HepG2 (cell line): ENCODE measurements around the gene PPP1R13B. TPM values are rescaled to one million over a fixed set of nuclear protein-coding genes. Genes with fewer than 3 reads are reported as not detected.

Source experiments
- KIAA2018 ChIP-seq: sonication (generic); formaldehyde crosslinking; IDR thresholded peaks from 2 replicates; pipeline ENCODE4 v1.5.0; 2020; ENCODE audit warnings: mild to moderate bottlenecking, missing genetic modification reagents, borderline replicate concordance
- NFYB ChIP-seq: sonication (generic); formaldehyde crosslinking; IDR thresholded peaks from 2 replicates; pipeline ENCODE4 v1.4.0; 2020; ENCODE audit warnings: missing genetic modification reagents
- POGZ ChIP-seq: sonication (generic); formaldehyde crosslinking; IDR thresholded peaks from 2 replicates; pipeline ENCODE4 v1.4.0; 2020; ENCODE audit warnings: mild to moderate bottlenecking, missing genetic modification reagents
- RBFOX2 ChIP-seq: fragments of 200-400 bp; formaldehyde crosslinking; IDR thresholded peaks from 2 replicates; pipeline ENCODE4 v1.6.1; 2017; ENCODE audit warnings: low read depth, mild to moderate bottlenecking, low read length
- SAFB2 ChIP-seq: sonication (generic); formaldehyde crosslinking; IDR thresholded peaks from 2 replicates; pipeline ENCODE4 v1.5.1; 2020; ENCODE audit warnings: missing genetic modification reagents, low read depth, mild to moderate bottlenecking, borderline replicate concordance
- SRSF4 ChIP-seq: fragments of 200-400 bp; formaldehyde crosslinking; IDR thresholded peaks from one replicate; pipeline ENCODE4 v1.6.1; 2018; ENCODE audit warnings: mild to moderate bottlenecking, low read depth, low read length, moderate library complexity; ENCODE audit not compliant: poor library complexity, severe bottlenecking
- ZHX1 ChIP-seq: sonication (generic); formaldehyde crosslinking; IDR thresholded peaks from 2 replicates; pipeline ENCODE4 v1.8.1; 2022; ENCODE audit warnings: low read depth, mild to moderate bottlenecking, missing genetic modification reagents
- ZNF7 ChIP-seq: IDR thresholded peaks from 2 replicates; pipeline ENCODE4 v1.6.1; 2016; ENCODE audit warnings: missing biosample characterization, missing genetic modification reagents
- polyA plus RNA-seq, 8 experiments: library from polyadenylated mRNA; depleted of rRNA in 3 of 8; stranded (reverse) in 7 of 8; unstranded in 1 of 8; fragments of >200 nt; fragmentation: Illumina TruSeq in 4 of 8; extraction: Trizol in 4 of 8; gene quantifications; 2 replicates each; pipeline versions ENCODE4 v1.2.1 to v1.2.3, GENCODE V29; 2011 to 2016; ENCODE audit warnings: low read depth in 4 of 8, missing spikeins in 1 of 8, mixed read lengths in 1 of 8; ENCODE audit not compliant: insufficient read depth in 1 of 8
- total RNA-seq, 5 experiments: library from RNA; depleted of rRNA; stranded (reverse); fragments of >200 nt; fragmentation: Illumina TruSeq; extraction: Trizol; gene quantifications; 2 replicates each; pipeline ENCODE4 v1.2.3, GENCODE V29; 2016; ENCODE audit warnings: low read depth in 1 of 5
- TF ChIP-seq, protein P1 (sequence below): sonication (generic); formaldehyde crosslinking; IDR thresholded peaks from 2 replicates; pipeline ENCODE4 v1.5.0; 2020; ENCODE audit warnings: mild to moderate bottlenecking, missing genetic modification reagents
- TF ChIP-seq, protein P2 (sequence below): sonication (generic); formaldehyde crosslinking; IDR thresholded peaks from 2 replicates; pipeline ENCODE4 v1.5.0; 2020; ENCODE audit warnings: mild to moderate bottlenecking, low read depth, missing genetic modification reagents, borderline replicate concordance

PPP1R13B gene
- total and polyA plus RNA-seq, 2 of the 13 experiments (the other 11 are each of a cell fraction or from before 2014, with no cell fraction given): 4.6 to 9.4 TPM

GRCh38 chr14:103881268-103882201, 34.2 kb upstream of the PPP1R13B start (continued):
- TF ChIP-seq KIAA2018 (CRISPR knock-in tag) (no peak), NFYB (CRISPR knock-in tag) (peak; percentile 30; the same call in 1 of the 2 replicates), POGZ (peak; percentile 72), SAFB2 (CRISPR knock-in tag) (peak; percentile 67; the same call in 1 of the 2 replicates), SRSF4 (no peak), ZHX1 (peak; percentile 91; the same call in 1 of the 2 replicates), ZNF7 (CRISPR knock-in tag) (no peak), RBFOX2 (peak; percentile 90)
- TF ChIP-seq, protein P1, sequence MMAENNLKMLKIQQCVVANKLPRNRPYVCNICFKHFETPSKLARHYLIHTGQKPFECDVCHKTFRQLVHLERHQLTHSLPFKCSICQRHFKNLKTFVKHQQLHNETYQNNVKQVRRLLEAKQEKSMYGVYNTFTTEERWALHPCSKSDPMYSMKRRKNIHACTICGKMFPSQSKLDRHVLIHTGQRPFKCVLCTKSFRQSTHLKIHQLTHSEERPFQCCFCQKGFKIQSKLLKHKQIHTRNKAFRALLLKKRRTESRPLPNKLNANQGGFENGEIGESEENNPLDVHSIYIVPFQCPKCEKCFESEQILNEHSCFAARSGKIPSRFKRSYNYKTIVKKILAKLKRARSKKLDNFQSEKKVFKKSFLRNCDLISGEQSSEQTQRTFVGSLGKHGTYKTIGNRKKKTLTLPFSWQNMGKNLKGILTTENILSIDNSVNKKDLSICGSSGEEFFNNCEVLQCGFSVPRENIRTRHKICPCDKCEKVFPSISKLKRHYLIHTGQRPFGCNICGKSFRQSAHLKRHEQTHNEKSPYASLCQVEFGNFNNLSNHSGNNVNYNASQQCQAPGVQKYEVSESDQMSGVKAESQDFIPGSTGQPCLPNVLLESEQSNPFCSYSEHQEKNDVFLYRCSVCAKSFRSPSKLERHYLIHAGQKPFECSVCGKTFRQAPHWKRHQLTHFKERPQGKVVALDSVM: peak; percentile 81
- TF ChIP-seq, protein P2, sequence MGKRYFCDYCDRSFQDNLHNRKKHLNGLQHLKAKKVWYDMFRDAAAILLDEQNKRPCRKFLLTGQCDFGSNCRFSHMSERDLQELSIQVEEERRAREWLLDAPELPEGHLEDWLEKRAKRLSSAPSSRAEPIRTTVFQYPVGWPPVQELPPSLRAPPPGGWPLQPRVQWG (CRISPR knock-in tag): no peak; the same call in 1 of the 2 replicates
